GM21367 (cell line): ENCODE results near the gene DHCR7.
"Not testable (repeated sequence)": the region's sequence is repeated elsewhere in the genome, so short reads cannot be mapped to it uniquely, and the experiment has no call there.

ENCODE experiments used
- ATAC-seq: cut with Tn5 transposase; IDR thresholded peaks from one replicate; pipeline ENCODE4 v1.9.1; 2021; ENCODE audit not compliant: unreplicated experiment

The DHCR7 gene

GRCh38 chr11:71440021-71440755, 8.0 kb downstream of the DHCR7 start:
- ATAC-seq = no peak

DNA sequence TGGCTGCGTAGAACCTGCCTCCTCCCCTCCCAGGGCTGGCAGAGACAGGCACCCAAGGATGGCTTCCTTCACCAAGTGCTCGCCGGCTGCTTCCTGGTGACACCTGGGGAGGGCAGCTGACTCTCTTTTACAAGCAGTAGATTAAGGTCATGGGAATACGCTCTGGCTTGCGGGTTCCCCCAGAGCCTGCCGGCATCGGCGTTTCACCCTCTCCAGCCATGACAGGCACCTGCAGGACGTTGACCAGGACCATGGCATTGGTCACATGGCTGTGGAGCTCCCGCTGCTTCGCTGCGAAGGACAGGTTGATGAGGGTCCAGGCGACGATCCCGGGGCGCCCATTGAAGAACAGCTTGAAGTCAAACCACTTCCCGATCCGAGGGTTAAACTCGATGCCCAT, 9.5 kb downstream of the DHCR7 start:
- ATAC-seq = no peak

DNA sequence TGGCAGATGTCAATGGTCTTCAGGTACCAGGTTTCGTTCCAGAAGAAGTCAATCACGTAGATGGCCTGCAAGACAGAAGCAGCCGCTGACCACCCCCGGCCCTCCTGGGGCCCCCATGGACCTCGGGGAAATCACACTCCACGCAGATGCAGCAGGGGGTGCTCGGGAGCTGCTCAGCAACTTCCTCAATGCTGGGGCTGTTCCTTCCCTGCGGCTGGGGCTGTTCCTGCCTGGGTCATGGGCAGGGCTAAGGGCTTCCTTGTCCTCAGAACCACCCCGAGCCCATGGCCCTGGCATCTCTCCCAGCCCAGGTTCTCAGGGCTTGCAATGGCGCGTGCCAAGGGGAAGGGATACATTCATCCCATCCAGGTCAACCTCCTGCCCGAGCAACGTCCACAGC, 10.3 kb downstream of the DHCR7 start:
- ATAC-seq = no peak

DNA sequence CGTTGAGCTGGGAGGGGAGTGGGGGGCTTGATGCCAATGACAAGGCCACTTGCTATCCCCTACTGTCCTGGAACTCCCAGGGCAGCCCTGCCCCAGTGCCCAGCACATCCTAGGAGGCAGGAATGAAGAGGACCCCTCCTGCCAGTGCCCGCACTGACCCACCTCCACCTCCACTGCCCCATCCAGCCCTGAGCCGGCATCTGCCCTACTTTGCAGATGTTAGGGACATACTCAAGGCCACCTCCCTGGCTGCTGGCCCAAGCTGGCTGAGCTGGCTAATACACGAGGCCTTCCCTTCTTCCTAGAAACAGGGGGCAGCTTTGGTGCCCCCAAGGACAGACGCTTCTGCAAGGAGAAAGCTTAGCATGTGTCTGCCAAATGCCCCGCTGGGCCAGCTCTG, 10.8 kb downstream of the DHCR7 start:
- ATAC-seq = no peak

DNA sequence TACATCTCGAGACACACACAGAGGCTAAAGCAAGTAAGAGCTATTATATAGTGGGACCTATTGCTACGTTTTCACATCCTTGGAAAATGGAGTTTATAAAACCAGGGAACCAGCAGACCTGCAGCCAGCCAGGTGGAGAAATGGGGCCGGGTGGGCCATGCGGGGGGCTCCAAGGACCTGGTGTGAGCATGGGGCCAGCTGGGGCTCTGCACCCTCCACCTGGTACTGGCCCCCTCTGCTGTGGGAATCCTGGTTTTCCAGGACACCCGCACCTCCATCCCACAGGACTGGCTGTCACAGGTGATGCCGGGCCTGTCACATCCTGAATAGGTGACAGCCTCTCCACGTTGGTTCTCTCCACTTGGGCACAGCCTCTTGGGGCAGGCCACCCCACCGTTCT, 11.3 kb downstream of the DHCR7 start:
- ATAC-seq = no peak

- no peak for ATAC-seq
These were observed 12.8 kb downstream of the DHCR7 start for GRCh38 chr11:71435278-71435951.

GRCh38 chr11:71434576-71435130, 13.5 kb downstream of the DHCR7 start:
- ATAC-seq = no peak

DNA sequence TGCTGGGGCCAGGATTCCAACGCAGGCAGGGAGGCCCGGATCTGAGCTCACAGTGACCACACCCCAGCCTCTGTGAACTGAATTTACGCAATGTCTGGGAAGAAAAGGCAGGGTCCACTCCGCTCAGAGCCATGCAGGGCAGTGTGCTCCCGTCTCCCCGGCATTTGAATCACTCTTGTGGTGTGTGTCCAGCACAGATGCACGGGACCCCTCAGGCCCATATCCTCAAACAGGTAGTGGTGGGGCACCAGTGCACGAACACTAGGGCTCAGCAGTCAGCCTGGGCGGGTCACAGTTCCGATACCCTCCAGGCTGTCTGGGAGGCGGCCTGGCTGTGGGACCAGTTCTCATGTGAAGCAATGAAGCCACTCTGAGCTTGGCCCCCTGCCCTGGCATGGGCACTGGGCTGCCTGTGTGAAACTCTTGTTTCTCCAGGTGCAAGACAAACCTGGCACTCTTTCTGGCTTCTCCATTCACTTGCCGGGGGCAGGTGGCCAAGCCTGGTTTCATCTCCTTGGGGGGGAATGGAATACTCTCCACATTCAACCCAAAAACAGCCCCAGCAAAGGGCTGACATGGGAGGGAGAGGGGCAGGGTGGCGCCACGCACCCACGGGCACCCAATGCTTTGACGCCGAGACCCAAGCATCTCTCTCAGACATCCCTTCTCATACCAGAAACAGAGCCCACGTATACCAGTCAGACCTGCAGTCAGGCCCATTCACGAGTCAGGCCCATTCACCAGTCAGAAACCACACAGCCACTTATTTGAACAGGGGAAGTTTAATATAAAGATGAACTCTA, 14.3 kb downstream of the DHCR7 start:
- ATAC-seq = no peak

DNA sequence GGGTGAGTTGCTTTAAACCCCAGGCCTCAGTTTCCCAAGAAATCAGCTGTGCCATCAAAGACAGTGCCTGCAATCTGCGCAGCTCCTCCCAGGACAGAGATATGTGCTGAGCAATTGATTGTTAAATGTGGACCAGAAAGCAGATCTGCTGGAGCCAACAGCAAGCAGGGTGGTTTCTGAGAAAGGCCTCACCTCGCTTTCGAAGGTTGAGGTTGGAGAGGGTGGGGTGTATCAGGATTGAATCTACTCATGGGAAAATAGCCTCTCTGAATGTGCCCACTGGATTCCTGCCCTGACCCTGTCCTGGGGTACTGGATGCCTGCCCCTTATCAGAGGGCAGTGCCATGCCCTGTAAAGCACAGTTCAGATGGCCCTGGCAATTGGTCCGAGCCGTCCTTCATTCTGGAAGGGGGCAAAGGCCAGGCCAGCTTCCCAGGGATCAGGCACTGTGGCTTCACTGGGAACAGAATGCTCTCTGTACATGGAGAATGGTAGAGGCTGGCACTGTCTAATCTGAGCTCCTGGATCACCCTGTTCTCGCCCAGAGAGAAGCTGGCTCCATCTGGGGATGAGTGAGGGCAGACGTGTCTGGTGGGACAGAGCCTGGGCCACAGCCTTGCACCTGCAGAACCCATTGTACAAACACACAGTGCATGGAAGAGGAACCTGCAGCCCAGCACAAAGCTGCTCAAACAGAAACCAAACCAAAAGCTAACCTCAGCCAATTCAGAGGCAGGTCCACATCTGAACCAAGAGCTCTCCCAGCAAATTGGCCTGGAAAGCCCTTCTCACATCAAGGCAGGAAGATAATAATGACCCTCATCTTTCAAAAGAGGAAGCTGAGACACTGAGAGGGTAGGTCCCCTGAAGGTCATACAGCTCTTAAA, 15.2 kb downstream of the DHCR7 start:
- ATAC-seq = no peak

- ATAC-seq = no peak
These were observed 16.9 kb downstream of the DHCR7 start for GRCh38 chr11:71431271-71431670.

- ATAC-seq = no peak
These were observed 18.0 kb downstream of the DHCR7 start for GRCh38 chr11:71430166-71430565.

DNA sequence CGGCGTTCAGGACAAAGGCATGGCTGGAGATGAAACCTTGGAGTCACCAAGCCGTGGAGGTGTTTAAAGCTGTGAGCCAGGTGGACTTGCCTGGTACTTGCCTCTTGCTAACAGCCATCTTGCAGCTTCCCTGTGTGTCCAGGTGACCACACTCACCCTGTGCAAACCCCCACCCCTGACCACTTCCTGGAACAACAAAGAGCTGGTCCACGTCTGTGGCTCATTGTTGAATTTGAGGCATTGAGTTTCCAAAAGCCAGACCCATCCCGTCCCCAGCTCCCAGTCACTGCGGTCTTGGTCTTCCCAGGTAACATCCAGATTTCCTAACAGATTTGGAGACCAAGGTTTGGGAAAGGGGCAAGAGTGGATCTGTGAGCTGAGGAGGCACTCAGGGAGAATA, 18.5 kb downstream of the DHCR7 start:
- ATAC-seq = no peak

DNA sequence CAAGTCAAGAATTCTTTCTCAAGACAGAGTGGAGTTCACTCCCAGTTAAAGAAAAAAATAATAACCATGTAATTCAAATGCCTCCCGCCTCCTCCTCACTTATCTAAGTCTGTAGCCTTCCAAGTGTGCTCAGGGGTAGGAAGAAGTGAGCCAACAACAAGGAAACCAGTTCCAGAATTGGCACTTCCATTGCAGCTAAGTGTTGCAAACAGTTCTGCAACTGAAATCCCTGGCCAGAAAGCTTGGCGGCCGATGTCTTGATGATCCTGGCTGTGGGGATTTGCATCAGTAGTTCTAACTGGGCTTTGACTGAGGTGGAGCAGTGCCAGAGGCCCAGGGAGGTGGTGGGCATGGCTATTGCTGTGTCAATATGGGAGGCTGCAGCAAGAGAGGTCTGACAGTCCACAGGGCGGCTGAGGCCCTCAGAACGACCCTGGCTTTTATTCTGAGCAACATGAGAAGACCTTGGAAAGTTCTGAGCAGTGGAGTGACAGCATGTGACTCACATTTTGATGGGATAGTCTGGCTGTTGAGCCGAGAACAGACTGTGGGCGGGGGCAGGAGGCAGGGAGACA, 19.2 kb downstream of the DHCR7 start:
- ATAC-seq = no peak

DNA sequence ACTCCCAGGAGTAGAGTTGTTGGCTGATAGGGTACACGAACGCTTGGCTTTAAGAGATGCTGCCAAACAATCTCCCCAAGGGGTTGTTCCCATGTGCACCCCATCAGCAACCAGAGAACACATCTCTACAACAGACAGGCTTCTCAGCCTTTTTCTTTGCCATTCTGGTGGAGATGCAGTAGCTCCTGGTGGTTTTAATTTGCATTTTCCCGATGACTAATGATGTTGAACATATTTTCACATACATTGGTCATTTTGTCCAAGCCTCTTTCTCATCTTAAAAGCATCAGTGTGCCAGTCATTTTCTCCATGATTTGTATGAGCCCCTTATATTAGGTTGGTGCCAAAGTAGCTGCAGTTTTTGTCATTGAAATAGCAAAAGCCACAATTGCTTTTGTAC, 21.8 kb downstream of the DHCR7 start:
- no peak for ATAC-seq

GRCh38 chr11:71425860-71426259, 22.3 kb downstream of the DHCR7 start:
- ATAC-seq = no peak

DNA sequence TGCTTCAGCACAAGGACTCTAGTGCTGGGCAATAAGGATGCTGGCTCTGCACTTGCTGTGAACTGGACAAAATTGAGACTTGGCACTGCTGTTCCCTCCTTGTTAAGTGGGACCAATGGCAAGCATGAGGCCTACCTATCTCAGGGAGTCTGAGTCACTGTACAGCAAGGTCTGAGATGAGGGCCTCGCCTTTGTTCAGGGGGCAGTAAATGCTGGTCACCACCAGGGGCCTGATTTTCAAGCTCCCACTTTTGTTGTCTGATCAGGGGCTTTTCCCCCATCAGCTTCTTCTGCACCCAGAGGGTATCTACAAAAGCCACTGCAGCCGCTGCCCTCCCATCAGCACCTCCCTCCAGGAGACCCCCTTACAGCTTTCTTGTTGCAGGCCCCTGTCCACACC, 22.8 kb downstream of the DHCR7 start:
- ATAC-seq = no peak

- no peak for ATAC-seq
These were observed 24.9 kb downstream of the DHCR7 start for GRCh38 chr11:71423181-71423790.

DNA sequence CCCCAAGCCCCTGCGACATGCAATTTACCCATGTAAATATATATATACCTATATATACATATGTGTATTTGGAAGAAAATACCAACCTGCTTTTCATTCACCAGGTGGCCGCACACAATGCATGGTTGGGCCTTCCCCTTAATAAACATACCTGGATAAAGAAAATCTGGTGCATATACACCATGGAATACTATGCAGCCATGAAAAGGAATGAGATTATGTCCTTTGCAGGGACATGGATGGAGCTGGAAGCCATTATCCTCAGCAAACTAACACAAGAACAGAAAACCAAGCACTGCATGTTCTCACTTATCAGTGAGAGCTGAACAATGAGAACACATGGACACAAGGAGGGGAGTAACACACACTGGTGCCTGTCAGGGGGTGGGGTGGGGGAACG, 25.9 kb downstream of the DHCR7 start:
- ATAC-seq = not testable (repeated sequence)

- no peak for ATAC-seq
These were observed 26.7 kb downstream of the DHCR7 start for GRCh38 chr11:71421392-71421950.
